ENCODE results near the gene IDUA.

Gene IDUA

DNA sequence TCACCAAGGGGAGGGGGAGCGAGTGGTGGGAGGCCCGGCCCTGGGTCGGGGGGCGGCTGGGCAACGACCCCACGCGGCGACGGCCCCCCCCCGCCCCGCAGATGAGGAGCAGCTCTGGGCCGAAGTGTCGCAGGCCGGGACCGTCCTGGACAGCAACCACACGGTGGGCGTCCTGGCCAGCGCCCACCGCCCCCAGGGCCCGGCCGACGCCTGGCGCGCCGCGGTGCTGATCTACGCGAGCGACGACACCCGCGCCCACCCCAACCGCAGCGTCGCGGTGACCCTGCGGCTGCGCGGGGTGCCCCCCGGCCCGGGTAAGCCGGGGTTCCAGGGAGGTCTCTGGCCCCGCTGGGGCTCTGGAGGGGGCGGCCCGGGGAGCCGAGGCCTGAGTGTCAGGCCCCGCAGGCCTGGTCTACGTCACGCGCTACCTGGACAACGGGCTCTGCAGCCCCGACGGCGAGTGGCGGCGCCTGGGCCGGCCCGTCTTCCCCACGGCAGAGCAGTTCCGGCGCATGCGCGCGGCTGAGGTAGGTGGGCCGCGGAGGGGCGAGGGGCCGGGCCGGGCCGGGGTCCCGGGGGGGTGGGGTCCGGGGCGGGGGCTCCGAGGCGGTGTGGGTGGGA, 15.9 kb downstream of the IDUA start:
- no peak for DNase-seq (ENCODE audit: low read depth)
- TF ChIP-seq, protein P1, sequence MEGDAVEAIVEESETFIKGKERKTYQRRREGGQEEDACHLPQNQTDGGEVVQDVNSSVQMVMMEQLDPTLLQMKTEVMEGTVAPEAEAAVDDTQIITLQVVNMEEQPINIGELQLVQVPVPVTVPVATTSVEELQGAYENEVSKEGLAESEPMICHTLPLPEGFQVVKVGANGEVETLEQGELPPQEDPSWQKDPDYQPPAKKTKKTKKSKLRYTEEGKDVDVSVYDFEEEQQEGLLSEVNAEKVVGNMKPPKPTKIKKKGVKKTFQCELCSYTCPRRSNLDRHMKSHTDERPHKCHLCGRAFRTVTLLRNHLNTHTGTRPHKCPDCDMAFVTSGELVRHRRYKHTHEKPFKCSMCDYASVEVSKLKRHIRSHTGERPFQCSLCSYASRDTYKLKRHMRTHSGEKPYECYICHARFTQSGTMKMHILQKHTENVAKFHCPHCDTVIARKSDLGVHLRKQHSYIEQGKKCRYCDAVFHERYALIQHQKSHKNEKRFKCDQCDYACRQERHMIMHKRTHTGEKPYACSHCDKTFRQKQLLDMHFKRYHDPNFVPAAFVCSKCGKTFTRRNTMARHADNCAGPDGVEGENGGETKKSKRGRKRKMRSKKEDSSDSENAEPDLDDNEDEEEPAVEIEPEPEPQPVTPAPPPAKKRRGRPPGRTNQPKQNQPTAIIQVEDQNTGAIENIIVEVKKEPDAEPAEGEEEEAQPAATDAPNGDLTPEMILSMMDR (conservative IDR thresholded peaks at IDR 0.05; ENCODE audit: low read depth, low read length), result no peak
- H3K4me3 ChIP-seq (ENCODE audit: low read length), result no peak overlapping the region

DNA sequence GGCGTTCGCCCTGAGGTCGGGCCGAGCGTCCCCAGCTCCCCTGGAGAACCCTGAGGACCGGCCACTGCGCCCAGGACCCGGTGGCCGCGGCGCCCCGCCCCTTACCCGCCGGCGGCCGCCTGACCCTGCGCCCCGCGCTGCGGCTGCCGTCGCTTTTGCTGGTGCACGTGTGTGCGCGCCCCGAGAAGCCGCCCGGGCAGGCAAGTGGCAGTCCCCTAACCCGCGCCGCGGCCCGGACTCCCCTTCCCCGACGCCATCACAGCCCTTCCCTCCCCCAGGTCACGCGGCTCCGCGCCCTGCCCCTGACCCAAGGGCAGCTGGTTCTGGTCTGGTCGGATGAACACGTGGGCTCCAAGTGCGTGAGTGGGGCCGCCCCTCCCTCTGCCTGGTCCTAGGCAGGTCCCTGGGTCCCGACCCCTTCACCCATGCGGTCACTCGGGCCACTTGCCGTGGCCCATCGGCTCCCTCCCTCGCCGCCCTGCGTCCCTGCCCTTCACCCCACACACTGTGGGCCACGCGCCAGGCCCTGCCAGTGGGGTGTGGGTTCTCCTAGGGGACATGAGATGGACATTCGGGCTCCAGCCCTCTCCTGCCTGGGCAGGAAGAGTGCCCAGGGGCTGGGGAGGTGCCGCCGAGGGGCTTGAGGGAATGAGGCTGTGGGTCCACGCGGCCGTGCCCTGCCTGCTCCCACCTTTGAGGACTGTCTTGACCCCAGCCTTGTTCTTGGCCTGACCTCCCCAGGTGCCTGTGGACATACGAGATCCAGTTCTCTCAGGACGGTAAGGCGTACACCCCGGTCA, 16.6 kb downstream of the IDUA start:
- DNase-seq (ENCODE audit: low read depth), result no peak
- TF ChIP-seq, protein P1 (conservative IDR thresholded peaks at IDR 0.05; ENCODE audit: low read depth, low read length), result no peak
- no peak overlapping the region for H3K4me3 ChIP-seq (ENCODE audit: low read length)

DNA sequence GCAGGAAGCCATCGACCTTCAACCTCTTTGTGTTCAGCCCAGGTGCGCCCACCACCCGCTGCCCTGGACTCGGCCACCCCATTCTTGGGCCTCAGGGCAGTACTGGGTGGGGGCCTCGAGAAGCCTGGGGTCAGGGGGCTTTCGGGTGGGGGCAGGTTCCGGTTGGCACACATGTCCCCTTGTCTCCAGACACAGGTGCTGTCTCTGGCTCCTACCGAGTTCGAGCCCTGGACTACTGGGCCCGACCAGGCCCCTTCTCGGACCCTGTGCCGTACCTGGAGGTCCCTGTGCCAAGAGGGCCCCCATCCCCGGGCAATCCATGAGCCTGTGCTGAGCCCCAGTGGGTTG, 17.2 kb downstream of the IDUA start:
- no peak for DNase-seq (ENCODE audit: low read depth)
- TF ChIP-seq, protein P1 (conservative IDR thresholded peaks at IDR 0.05; ENCODE audit: low read depth, low read length), result no peak
- no peak overlapping the region for H3K4me3 ChIP-seq (ENCODE audit: low read length)

DNA sequence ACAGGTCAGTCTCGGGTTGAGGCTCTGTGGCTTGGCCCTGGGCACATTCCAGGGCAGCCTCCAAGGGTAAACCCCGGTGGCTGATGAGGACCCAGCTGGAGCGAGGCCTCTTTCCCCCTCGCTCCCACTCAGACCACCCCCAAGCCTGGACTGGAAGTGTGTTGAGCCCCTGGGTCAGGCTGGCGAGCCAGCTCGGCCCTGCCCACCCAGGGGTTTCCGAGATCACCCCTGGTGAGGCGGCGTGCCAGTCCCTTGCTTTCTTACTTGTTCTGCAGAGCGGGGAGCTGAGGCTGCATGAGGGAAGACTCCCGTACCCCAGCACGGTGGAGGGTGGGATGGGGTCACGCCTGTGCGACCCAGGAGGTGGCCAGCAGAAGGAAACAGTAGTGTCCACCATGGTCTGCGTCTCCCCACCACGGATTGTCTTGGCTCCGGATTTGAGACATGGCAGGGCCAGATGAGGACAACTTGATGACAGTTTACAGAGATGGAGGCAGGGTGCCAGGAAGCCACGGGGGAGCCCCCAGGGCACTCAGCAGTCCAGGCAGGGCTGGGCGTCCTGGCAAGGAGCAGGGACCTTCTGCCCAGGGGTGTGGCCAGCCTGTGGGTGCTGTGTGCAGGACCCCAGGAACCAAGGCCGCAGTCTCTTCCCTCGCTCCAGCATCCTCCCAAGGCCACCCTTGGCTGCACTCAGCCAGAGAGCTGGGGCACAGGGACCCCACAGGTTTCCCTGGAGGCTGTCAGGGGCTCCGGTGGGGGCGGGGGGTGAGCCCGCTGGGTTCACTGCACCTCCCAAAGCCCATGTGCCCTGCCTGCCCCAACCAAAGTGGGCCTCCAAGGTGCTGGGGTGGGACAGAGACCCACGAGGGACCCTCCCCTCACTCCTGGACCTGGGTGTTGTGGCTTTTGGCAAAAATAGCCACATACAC, 18.0 kb downstream of the IDUA start:
- no peak for DNase-seq (ENCODE audit: low read depth)
- H3K4me3 ChIP-seq (ENCODE audit: low read length), result no peak overlapping the region
- TF ChIP-seq, protein P1 (conservative IDR thresholded peaks at IDR 0.05; ENCODE audit: low read depth, low read length), result no peak

DNA sequence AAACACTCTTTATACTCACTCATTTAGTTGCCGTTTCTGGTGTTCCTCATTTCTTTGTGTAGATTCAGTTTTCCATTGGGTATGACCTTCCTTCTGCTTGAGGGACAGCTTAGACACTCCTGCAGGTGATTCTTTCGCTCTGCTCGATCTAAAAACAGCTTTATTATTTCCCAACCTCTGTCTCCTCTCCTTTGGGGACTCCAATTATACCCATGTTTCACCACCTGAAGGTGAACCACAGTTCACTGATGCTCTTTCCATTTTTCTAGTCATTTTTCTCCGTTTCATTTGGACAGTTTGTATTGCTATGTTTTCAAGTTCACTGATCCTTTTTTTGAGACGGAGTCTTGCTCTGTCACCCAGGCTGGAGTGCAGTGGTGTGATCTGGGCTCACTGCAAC, 20.0 kb downstream of the IDUA start:
- H3K4me3 ChIP-seq (ENCODE audit: low read length), result no peak overlapping the region
- DNase-seq (ENCODE audit: low read depth), result no peak
- TF ChIP-seq, protein P1 (conservative IDR thresholded peaks at IDR 0.05; ENCODE audit: low read depth, low read length), result no peak

DNA sequence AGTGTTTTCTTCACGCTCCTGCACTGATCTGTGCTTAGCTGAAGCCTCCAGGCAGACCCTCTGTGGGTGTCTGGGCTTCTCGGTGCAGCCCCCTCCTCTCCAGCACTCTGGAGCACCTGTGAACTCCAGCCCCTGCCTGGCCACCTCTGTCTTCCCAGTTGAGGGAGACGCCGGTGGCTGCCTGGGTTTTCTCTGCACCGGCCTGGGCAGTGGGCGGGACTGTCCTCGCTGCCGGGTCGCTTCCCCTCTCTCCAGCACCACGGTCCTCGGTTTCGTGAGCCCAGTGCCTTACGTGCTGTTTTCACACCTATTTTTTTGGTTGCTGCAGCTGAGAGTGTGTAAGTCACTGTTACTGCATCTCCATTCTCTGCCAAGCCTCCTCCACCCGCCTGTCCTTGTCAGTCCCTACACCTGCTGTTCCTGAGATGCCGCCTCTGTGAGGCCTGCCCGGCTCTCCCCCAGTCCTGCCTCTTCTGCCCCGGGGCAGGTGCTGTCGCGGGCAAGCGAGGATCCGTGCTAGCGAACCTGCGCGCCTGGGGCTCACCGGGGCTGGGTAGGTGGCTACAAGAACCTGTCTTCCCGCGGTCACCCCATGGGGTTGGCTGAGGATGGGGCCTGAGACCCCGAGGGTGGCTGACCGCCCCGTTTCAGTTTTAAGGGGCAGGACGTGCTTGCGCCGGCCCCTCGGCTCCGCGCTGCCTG, 22.1 kb downstream of the IDUA start:
- no peak for DNase-seq (ENCODE audit: low read depth)
- H3K4me3 ChIP-seq (ENCODE audit: low read length), result peak overlapping the region; percentile 55
- TF ChIP-seq, protein P1 (conservative IDR thresholded peaks at IDR 0.05; ENCODE audit: low read depth, low read length), result no peak

All from retinal pigment epithelial cell (primary cell).